Stimulated activated CD8-positive, alpha-beta memory T cell treated with anti-CD3 and anti-CD28 coated beads, Interleukin-7, amount 100 ng/mL, for 48 hours (primary cell): Measurements from ENCODE around the gene STXBP3.
A peak's percentile ranks its signal among the peaks of the same experiment; 100 is the strongest.
"Not testable (repeated sequence)": the region's sequence is repeated elsewhere in the genome, so short reads cannot be mapped to it uniquely, and the experiment has no call there.

ENCODE experiments used
- DNase-seq, 2 donors: peaks; one replicate each; pipeline ENCODE4 v3.0.0-alpha.2; 2020; ENCODE audit warnings: low read depth in 1 of 2; ENCODE audit errors: extremely low read depth in 1 of 2

The STXBP3 gene

DNA sequence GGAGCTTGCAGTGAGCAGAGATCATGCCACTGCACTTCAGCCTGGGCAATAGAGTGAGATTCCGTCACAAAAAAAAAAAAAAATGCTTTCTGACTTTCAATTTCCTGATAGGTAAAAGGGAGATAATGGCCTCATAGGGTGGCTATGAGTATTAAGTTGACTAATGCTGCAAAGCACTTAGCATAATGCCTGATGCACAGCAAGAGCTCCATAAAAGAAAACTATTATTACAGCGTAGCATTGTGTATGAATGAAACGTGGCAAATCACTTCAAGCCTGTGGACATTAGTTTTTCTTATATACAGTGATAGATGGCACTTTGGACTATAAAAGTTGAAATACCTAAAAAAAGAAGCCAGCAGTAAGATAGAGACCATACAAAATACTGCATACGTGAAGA, 17.0 kb upstream of the STXBP3 start:
- no peak for DNase-seq

DNA sequence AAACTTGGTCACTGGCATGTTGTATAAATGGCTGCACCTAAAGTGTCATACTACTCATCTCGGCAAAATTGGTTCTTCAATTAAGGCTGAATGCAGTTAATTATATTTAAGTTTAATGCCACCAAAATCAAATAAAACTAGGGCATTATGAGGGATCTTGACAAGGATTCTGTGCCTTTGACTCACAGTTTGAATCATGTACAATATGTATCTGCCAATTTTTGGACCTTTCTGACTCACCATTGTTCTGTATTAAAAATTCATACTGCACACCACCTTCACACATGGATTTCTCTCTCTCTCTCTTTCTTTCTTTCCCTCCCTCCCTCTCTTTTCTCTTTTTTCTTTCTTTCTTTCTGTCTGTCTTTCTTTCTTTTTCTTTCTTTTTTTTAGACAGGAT, 14.1 kb upstream of the STXBP3 start:
- DNase-seq = no peak

DNA sequence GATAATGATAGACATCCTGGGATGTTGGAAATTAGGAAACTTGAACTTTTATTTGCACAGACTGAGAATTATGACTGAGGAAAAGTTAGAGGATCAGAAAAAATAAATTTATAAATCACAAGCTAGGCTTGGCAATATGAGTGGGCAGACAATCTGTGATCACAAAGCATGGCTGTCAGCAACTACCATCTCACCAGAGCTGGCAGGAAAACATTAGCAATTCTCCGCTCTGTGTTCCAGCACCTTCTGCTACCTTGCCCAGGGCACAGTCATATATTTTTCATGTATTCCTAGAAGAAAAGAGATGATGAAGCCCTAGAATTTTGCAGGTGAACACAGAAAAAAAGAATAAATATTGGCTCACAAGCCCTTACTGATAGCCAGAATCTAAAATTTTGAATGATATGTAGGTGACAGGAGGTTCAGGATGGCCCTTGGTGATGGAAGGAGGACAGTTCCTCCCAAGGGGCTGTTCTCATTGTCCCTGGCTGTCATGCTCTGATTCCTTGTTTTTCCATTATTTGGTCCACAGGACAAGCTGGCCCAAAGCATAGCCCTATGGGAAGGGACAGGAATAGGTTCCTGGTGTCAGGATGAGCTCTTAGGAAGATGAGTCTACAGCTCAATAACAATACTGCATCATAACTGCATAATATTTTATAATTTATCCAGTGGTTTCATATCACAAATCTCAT, 12.2 kb upstream of the STXBP3 start:
- no peak for DNase-seq

GRCh38 chr1:108742253-108742652, 4.2 kb upstream of the STXBP3 start:
- DNase-seq = no peak

GRCh38 chr1:108745980-108746381, 493 bp upstream of the STXBP3 start:
- DNase-seq = no peak

DNA sequence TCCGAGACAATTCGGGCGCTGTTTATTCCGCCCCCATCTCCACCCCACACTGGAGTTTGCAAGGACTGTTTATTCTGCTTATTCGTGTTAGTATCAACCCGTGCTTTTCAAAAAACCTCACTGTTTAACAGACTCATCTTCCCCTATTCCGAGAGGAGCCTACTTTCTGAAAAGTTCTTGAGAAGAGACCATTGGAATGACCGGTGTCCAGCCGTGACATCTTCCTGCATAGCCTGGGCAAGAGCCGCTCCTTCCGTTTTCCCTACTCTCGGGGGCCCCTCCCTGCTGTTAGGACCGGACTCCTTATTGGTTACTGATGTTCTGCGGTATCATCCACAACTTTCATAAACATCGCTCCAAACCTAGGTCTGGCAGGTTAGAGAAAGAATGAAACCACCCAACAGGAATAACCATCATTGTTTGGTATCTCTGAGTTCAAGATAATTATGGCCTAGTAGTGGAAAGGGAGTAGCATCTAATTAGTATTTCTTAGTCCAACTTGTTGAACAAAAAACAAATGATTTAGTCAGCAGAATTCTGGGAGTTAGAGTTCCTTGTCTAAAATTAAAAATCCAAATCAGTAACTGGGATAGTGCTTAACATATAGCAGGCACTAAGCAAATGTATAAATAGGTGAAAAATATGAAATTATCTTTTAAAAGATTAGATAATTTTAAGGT, 837 bp downstream of the STXBP3 start:
- DNase-seq = peak; percentile 6 to 32

DNA sequence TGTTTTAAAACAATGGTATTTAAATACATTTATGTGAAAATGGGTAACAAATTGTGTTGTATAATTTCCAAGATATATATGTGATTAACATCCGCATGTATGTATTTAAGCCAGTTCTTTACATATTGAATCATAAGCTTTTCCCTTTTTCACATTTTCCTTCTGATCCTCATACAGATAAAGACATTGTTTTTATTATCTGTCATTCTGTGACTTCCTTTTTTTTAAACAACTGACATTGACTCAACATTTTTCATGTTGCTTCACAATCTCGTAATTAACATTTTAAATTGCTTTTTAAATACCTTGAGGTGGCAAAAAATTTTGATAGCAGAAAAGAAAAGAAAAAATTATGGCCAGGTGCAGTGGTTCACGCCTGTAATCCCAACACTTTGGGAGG, 1.4 kb downstream of the STXBP3 start:
- no peak for DNase-seq

- DNase-seq = no peak
Observed at GRCh38 chr1:108749081-108749480, 2.6 kb downstream of the STXBP3 start.

GRCh38 chr1:108750476-108751181, 4.2 kb downstream of the STXBP3 start:
- no peak for DNase-seq

DNA sequence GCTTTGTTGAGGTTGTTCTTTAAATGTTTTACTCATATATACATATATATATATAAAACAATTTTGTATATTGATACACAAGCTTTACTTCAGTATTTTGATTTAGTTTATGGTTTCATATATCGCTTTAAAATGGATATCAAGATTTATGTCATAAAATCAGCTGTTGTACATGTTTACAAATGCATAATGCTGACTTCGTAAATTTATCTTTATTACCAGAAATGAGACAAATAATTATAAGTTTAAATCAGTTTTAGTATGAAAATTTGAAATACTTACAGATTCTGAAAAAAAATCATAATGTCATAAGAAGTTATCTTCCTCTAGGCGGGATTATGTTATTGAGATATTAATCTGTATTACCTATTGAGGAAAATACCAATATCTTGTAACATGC, 6.9 kb downstream of the STXBP3 start:
- no peak for DNase-seq

DNA sequence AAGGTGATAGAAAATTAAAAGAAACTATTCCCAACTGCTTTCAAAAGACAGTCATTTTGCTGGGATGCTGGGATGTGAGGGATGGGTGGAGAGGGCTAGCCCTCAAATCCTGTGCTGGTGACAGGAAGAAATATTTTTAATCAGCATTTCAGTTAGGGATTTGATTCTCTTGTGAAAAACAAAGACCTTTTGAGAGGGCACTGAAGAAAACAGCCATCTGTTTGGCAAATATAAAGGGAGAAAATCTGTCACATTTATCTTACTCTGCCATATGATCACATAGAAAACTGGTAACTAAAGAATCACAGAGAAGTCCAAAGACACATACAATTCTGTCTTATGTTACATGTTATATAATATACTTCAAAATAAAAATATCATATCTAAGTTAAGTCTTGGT, 12.3 kb downstream of the STXBP3 start:
- no peak for DNase-seq

- DNase-seq = no peak
Observed at GRCh38 chr1:108767115-108767514, 20.6 kb downstream of the STXBP3 start.

- DNase-seq = no peak
Observed at GRCh38 chr1:108767708-108768107, 21.2 kb downstream of the STXBP3 start.

- no peak for DNase-seq
Observed at GRCh38 chr1:108777839-108778238, 31.4 kb downstream of the STXBP3 start.

DNA sequence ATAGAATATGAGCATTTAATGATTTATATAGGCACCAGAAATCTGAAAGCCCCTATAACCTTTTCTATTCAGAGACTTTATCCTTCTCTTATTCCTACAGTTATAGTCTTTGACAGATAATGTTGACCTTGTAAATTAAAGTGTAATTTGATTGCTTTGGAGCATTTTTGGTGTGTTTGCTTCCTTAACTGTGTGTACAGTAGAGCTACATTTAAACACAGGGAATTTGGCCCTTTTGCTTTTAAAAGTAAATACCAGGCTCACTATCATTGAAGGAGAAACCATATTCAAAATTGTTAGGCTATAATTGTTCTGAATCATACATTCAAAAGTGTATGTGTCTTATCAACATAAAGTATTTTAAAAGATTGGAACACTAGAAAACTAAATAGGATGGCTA, 33.0 kb downstream of the STXBP3 start:
- no peak for DNase-seq

- DNase-seq = no peak
Observed at GRCh38 chr1:108780937-108781574, 34.6 kb downstream of the STXBP3 start.

DNA sequence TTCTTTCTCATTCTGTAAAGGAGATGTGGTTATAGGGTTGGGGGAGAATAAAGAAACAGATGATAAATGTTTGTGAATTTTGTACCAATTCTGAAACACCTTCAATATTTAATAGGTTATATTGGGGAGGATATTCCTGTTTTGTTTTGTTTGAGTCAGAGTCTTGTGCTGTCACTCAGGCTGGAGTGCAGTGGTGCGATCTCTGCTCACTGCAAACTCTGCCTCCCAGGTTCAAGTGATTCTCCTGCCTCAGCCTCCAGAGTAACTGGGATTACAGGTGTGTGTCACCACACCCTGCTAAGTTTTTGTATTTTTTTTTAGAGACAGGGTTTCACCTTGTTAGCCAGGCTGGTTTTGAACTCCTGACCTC, 35.1 kb downstream of the STXBP3 start:
- not testable (repeated sequence) for DNase-seq

GRCh38 chr1:108785264-108785663, 38.8 kb downstream of the STXBP3 start:
- no peak for DNase-seq

DNA sequence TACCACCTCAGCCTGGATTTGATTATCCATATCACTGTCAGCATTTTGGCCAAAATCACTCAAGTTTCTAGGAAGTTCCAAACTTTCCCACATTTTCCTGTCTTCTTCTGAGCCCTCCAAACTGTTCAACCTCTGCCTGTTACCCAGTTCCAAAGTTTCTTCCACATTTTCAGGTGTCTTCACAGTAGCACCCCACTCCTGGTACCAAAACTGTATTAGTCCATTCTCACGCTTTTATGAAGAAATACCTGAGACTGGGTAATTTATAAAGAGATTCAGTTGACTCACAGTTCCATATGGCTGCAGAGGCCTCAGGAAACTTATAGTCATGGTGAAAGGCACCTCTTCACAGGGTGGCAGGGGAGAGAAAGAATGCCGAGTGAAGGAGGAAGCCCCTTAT, 39.4 kb downstream of the STXBP3 start:
- DNase-seq = no peak

DNA sequence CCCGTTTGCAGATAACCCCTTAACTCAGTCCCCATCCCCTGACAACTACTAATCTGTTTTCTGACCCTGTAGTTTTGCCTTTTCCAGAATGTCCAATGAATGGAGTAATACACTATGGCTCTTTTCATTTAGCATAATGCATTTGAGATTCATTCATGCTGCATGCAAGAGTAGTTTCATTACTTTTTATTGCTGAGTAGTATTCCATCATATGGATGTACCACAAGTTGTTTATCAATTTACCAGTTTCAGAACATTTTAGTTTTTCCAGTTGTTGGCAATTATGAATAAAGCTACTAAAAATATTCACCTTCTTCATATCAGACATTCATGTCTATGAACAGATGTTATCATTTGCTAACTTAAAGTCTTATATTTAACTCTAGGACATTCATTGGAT, 45.3 kb downstream of the STXBP3 start:
- DNase-seq = no peak

- DNase-seq = no peak
Observed at GRCh38 chr1:108792420-108792819, 45.9 kb downstream of the STXBP3 start.

DNA sequence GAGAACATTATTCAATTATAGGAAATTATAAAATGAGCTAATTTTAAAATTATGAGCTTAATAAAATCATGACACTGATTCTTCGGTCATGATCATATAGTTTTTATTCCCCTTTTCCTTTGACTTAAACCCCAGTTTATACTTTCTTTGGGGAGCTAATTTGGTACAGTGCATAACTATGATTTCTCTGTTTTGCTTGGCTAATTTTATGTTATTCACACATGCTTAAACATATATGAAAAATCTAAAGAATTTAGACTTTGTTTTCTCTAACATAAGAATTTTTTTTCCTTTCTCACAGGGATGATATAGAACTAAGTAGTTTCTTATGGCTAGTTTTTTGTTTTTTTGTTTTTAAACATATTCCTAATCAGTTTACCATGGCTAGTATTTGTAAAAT, 52.5 kb downstream of the STXBP3 start:
- no peak for DNase-seq
